ENCODE measurements around the gene THADA. TPM values are rescaled to one million over a fixed set of nuclear protein-coding genes. Genes with fewer than 3 reads are reported as not detected.

The THADA gene
- total RNA-seq, 3 donors from 2014 or later (not counting 1 experiment from before 2014, with no cell fraction given) = 34.1 to 35.7 (median 35.3) TPM

- TF ChIP-seq, protein P1, sequence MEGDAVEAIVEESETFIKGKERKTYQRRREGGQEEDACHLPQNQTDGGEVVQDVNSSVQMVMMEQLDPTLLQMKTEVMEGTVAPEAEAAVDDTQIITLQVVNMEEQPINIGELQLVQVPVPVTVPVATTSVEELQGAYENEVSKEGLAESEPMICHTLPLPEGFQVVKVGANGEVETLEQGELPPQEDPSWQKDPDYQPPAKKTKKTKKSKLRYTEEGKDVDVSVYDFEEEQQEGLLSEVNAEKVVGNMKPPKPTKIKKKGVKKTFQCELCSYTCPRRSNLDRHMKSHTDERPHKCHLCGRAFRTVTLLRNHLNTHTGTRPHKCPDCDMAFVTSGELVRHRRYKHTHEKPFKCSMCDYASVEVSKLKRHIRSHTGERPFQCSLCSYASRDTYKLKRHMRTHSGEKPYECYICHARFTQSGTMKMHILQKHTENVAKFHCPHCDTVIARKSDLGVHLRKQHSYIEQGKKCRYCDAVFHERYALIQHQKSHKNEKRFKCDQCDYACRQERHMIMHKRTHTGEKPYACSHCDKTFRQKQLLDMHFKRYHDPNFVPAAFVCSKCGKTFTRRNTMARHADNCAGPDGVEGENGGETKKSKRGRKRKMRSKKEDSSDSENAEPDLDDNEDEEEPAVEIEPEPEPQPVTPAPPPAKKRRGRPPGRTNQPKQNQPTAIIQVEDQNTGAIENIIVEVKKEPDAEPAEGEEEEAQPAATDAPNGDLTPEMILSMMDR (IDR thresholded peaks at IDR 0.05) = no peak
- intact Hi-C loops (cut with micrococcal nuclease) = loop anchor here (5.0 kb wide), 1 partner anchor 200 kb away; the partner anchor contains the start of gene ZFP36L2
- Mint-ChIP-seq H3K4me1 (peaks cover 35 to 41% of the 10 kb centered on the region in 2 donors), H3K36me3 (no peaks in the 10 kb centered on the region), H3K4me3 (peak overlapping the region; percentile 76), H3K27me3 (ENCODE audit: low read depth in 2 of 2) (no peaks in the 10 kb centered on the region), H3K27ac (peak overlapping the region; percentile 91 to 97), H3K9me3 (no peaks in the 10 kb centered on the region)
- DNase-seq = no peak
- no peaks in the 10 kb centered on the region for H3K9me3 ChIP-seq (ENCODE audit: control insufficient read depth, insufficient read depth, low read length)
- H3K4me3 ChIP-seq (ENCODE audit: low read length) = no peak overlapping the region
- H3K27me3 ChIP-seq (ENCODE audit: control insufficient read depth, insufficient read depth, low read length) = no peaks in the 10 kb centered on the region
- ATAC-seq = no peak
- peaks cover 21% of the 10 kb centered on the region for H3K4me1 ChIP-seq (ENCODE audit: control insufficient read depth, insufficient read depth, low read length)
- H3K27ac ChIP-seq (ENCODE audit: low read length) = peak overlapping the region; percentile 74
- no peaks in the 10 kb centered on the region for H3K36me3 ChIP-seq (ENCODE audit: control insufficient read depth, insufficient read depth, low read length)
- 94% methylated on average over 8 of the region's 8 CpGs for WGBS (ENCODE audit: insufficient coverage)
Measured at GRCh38 chr2:43427032-43427424, 168.8 kb downstream of the THADA start.

DNA sequence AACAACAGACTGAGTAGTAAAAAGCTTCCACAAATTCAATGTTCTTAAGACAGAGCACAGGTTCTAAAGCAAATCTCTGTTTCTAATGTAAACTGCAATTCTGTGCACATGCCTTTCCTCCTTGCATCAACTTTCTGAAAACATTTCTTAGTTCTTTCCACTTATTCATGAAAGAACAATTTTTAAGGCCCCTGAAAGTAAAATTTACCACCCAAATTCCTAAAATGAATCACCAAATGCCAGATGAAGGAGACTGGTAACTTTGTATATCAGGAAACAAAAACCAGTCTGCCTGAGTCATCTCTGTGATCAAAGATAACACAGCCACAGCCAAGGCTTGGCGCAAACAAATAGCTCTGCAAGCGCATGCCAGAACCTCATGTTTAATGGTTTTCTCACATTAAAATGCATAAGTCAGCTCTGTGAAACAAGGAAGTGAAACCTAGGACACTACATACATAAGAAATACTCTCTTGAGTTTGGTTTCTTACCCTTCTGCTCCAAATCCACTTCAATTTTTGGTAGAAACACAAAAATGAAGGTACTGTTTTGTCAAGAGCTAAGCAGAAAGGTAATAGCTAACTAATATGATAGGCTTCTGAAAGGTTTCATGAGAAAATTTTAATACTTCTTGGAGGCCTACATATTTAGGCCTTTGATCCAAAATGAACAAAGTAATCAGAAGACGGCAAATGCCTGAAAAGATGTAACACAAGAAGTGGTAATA, 169.4 kb downstream of the THADA start:
- DNase-seq (peak; percentile 29 to 73), ATAC-seq (peak; percentile 92 to 95 (median 93))
- no peaks in the 10 kb centered on the region for H3K9me3 Mint-ChIP-seq
- intact Hi-C loops (cut with micrococcal nuclease) = loop anchor here (5.0 kb wide), 1 partner anchor 199 kb away; the partner anchor contains the start of gene ZFP36L2
- H3K36me3 Mint-ChIP-seq = no peaks in the 10 kb centered on the region
- 29% methylated on average over 3 of the region's 3 CpGs for WGBS (ENCODE audit: insufficient coverage)
- Histone ChIP-seq H3K4me3 (ENCODE audit: low read length) (no peak overlapping the region), H3K9me3 (ENCODE audit: control insufficient read depth, insufficient read depth, low read length) (no peaks in the 10 kb centered on the region), H3K27me3 (ENCODE audit: control insufficient read depth, insufficient read depth, low read length) (no peaks in the 10 kb centered on the region), H3K4me1 (ENCODE audit: control insufficient read depth, insufficient read depth, low read length) (peaks cover 21% of the 10 kb centered on the region), H3K36me3 (ENCODE audit: control insufficient read depth, insufficient read depth, low read length) (no peaks in the 10 kb centered on the region), H3K27ac (ENCODE audit: low read length) (peak overlapping the region; percentile 74)
- peak overlapping the region; percentile 76 for H3K4me3 Mint-ChIP-seq
- TF ChIP-seq, protein P1 (IDR thresholded peaks at IDR 0.05) = no peak
- H3K27ac Mint-ChIP-seq = peak overlapping the region; percentile 91 to 97
- H3K27me3 Mint-ChIP-seq (ENCODE audit: low read depth in 2 of 2) = no peaks in the 10 kb centered on the region
- peaks cover 35 to 41% of the 10 kb centered on the region in 2 donors for H3K4me1 Mint-ChIP-seq

DNA sequence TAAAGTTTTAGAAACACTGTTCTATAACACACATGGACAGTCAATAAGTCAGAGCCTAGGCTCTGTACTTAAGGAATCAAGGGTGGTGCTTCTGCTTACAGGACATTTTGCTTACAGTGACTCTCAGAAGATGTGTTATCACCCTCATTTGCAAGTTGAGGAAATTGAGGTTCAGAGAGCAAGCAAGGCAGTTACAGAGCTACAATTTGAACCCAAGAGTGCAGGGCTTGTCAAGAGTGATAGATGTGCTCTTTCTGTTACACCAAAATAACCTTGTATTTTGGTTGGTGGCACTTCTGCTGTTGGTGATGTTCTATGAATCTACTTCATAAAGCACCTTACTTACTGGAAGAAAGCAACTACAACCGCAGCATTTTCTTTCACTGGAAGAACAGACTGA, 170.2 kb downstream of the THADA start:
- no peaks in the 10 kb centered on the region for H3K27me3 ChIP-seq (ENCODE audit: control insufficient read depth, insufficient read depth, low read length)
- Mint-ChIP-seq H3K36me3 (no peaks in the 10 kb centered on the region), H3K4me1 (peaks cover 35 to 41% of the 10 kb centered on the region in 2 donors), H3K27ac (peak overlapping the region; percentile 91 to 97), H3K4me3 (no peak overlapping the region), H3K27me3 (ENCODE audit: low read depth in 2 of 2) (no peaks in the 10 kb centered on the region), H3K9me3 (no peaks in the 10 kb centered on the region)
- no peak overlapping the region for H3K4me3 ChIP-seq (ENCODE audit: low read length)
- ATAC-seq (no peak), DNase-seq (no peak)
- TF ChIP-seq, protein P1 (IDR thresholded peaks at IDR 0.05) = no peak
- no CpG with 5 or more reads among the region's 1 CpG for WGBS (ENCODE audit: insufficient coverage)
- H3K4me1 ChIP-seq (ENCODE audit: control insufficient read depth, insufficient read depth, low read length) = peaks cover 21% of the 10 kb centered on the region
- H3K9me3 ChIP-seq (ENCODE audit: control insufficient read depth, insufficient read depth, low read length) = no peaks in the 10 kb centered on the region
- intact Hi-C loops (cut with micrococcal nuclease) = loop anchor here (5.0 kb wide), 1 partner anchor 198 kb away; the partner anchor contains the start of gene ZFP36L2
- H3K27ac ChIP-seq (ENCODE audit: low read length) = peak overlapping the region; percentile 74
- no peaks in the 10 kb centered on the region for H3K36me3 ChIP-seq (ENCODE audit: control insufficient read depth, insufficient read depth, low read length)

Data from natural killer cell (primary cell).